HPDE6-E6E7 (cell line): ENCODE data around the gene WDHD1.
"Not testable (repeated sequence)": the region's sequence is repeated elsewhere in the genome, so short reads cannot be mapped to it uniquely, and the experiment has no call there.

Experiments used
- DNase-seq: peaks from one replicate; pipeline ENCODE4 v3.0.0; 2011; ENCODE audit warnings: missing footprints; ENCODE audit errors: extremely low spot score

The WDHD1 gene

GRCh38 chr14:55047301-55048053, 20.6 kb upstream of the WDHD1 start:
- DNase-seq = no peak

- DNase-seq = no peak
Measured at GRCh38 chr14:55045087-55045486, 18.2 kb upstream of the WDHD1 start.

- no peak for DNase-seq
Measured at GRCh38 chr14:55043528-55043927, 16.6 kb upstream of the WDHD1 start.

GRCh38 chr14:55038708-55039107, 11.8 kb upstream of the WDHD1 start:
- DNase-seq = peak; percentile 38

GRCh38 chr14:55037995-55038394, 11.1 kb upstream of the WDHD1 start:
- not testable (repeated sequence) for DNase-seq

GRCh38 chr14:55031190-55031589, 4.3 kb upstream of the WDHD1 start:
- no peak for DNase-seq

GRCh38 chr14:55028476-55028875, 1.6 kb upstream of the WDHD1 start:
- DNase-seq = no peak

- no peak for DNase-seq
Measured at GRCh38 chr14:55028066-55028465, 1.2 kb upstream of the WDHD1 start.

GRCh38 chr14:55026441-55026792, 482 bp downstream of the WDHD1 start:
- DNase-seq = no peak

- no peak for DNase-seq
Measured at GRCh38 chr14:55025948-55026347, 951 bp downstream of the WDHD1 start.

GRCh38 chr14:55024365-55024764, 2.5 kb downstream of the WDHD1 start:
- DNase-seq = not testable (repeated sequence)

GRCh38 chr14:55019968-55020554, 6.8 kb downstream of the WDHD1 start:
- DNase-seq = no peak

GRCh38 chr14:55015006-55015405, 11.9 kb downstream of the WDHD1 start:
- DNase-seq = no peak

GRCh38 chr14:55005071-55005470, 21.8 kb downstream of the WDHD1 start:
- DNase-seq = no peak

- no peak for DNase-seq
Measured at GRCh38 chr14:55000381-55000780, 26.5 kb downstream of the WDHD1 start.

GRCh38 chr14:54985156-54985555, 41.7 kb downstream of the WDHD1 start:
- DNase-seq = peak; percentile 65

GRCh38 chr14:54981698-54982097, 45.2 kb downstream of the WDHD1 start:
- no peak for DNase-seq

GRCh38 chr14:54979039-54979438, 47.9 kb downstream of the WDHD1 start:
- no peak for DNase-seq

GRCh38 chr14:54976316-54976715, 50.6 kb downstream of the WDHD1 start:
- no peak for DNase-seq

- no peak for DNase-seq
Measured at GRCh38 chr14:54975856-54976255, 51.0 kb downstream of the WDHD1 start.

GRCh38 chr14:54974788-54975414, 52.0 kb downstream of the WDHD1 start:
- no peak for DNase-seq

- no peak for DNase-seq
Measured at GRCh38 chr14:54967496-54967895, 59.4 kb downstream of the WDHD1 start.

GRCh38 chr14:54955143-54955542, 71.8 kb downstream of the WDHD1 start:
- DNase-seq = no peak
